Fibroblast of skin of left quadriceps (primary cell): ENCODE results near the gene FMN1.

Experiments
- DNase-seq, 2 experiments: peaks; one replicate each; pipeline ENCODE4 v3.0.0-alpha.2; 2013; ENCODE audit warnings: low read depth in 2 of 2

Gene FMN1

GRCh38 chr15:32927124-32927523, 267.4 kb downstream of the FMN1 start:
- no peak for DNase-seq

GRCh38 chr15:32923176-32923575, 271.3 kb downstream of the FMN1 start:
- DNase-seq: no peak

GRCh38 chr15:32922541-32922940, 272.0 kb downstream of the FMN1 start:
- no peak for DNase-seq

- peak; percentile 99 for DNase-seq
These were observed 274.6 kb downstream of the FMN1 start for GRCh38 chr15:32919749-32920414.

- no peak for DNase-seq
These were observed 276.0 kb downstream of the FMN1 start for GRCh38 chr15:32918547-32918946.

- no peak for DNase-seq
These were observed 283.7 kb downstream of the FMN1 start for GRCh38 chr15:32910839-32911238.

- peak; percentile 80 to 82 for DNase-seq
These were observed 285.1 kb downstream of the FMN1 start for GRCh38 chr15:32909431-32909830.

- DNase-seq: no peak
These were observed 285.6 kb downstream of the FMN1 start for GRCh38 chr15:32908872-32909271.

- no peak for DNase-seq
These were observed 286.2 kb downstream of the FMN1 start for GRCh38 chr15:32908135-32908801.

GRCh38 chr15:32905481-32905880, 289.0 kb downstream of the FMN1 start:
- no peak for DNase-seq

- DNase-seq: no peak
These were observed 290.1 kb downstream of the FMN1 start for GRCh38 chr15:32904448-32904847.

GRCh38 chr15:32903591-32904290, 290.8 kb downstream of the FMN1 start:
- DNase-seq: no peak

- no peak for DNase-seq
These were observed 292.5 kb downstream of the FMN1 start for GRCh38 chr15:32901995-32902394.

GRCh38 chr15:32901192-32901591, 293.3 kb downstream of the FMN1 start:
- DNase-seq: no peak

- DNase-seq: no peak
These were observed 295.4 kb downstream of the FMN1 start for GRCh38 chr15:32899126-32899596.

GRCh38 chr15:32898414-32898813, 296.1 kb downstream of the FMN1 start:
- DNase-seq: no peak

GRCh38 chr15:32893421-32893820, 301.1 kb downstream of the FMN1 start:
- DNase-seq: peak; percentile 57 to 64

- DNase-seq: no peak
These were observed 305.3 kb downstream of the FMN1 start for GRCh38 chr15:32889214-32889613.

- DNase-seq: peak; percentile 50 to 59
These were observed 306.2 kb downstream of the FMN1 start for GRCh38 chr15:32888221-32888761.

GRCh38 chr15:32887090-32887489, 307.4 kb downstream of the FMN1 start:
- no peak for DNase-seq

- no peak for DNase-seq
These were observed 308.1 kb downstream of the FMN1 start for GRCh38 chr15:32886459-32886858.

GRCh38 chr15:32885713-32886112, 308.8 kb downstream of the FMN1 start:
- no peak for DNase-seq
